GM18951 (cell line): Measurements from ENCODE around the gene PEX26.
"Not testable (repeated sequence)": the region's sequence is repeated elsewhere in the genome, so short reads cannot be mapped to it uniquely, and the experiment has no call there.

ENCODE experiments used
- POLR2A ChIP-seq: IDR thresholded peaks from 4 replicates; pipeline ENCODE4 v1.6.1; 2011; ENCODE audit warnings: mild to moderate bottlenecking; ENCODE audit not compliant: insufficient read length, insufficient read depth; ENCODE audit errors: extremely low read depth
- in situ Hi-C: fragments of 300-500 bp; cut with MboI; formaldehyde crosslinking; loops from one replicate; pipeline ENCODE4 v1.12.0; 2022; ENCODE audit warnings: low sequenced_read_pairs, mixed read lengths, inconsistent platforms; ENCODE audit not compliant: unreplicated experiment

PEX26 gene

GRCh38 chr22:18114976-18115652 lies 37.3 kb downstream of the PEX26 start:
- in situ Hi-C loops: no loop called here
- TF ChIP-seq POLR2A: no peak

GRCh38 chr22:18115906-18116371 lies 38.1 kb downstream of the PEX26 start:
- no peak for TF ChIP-seq POLR2A
- in situ Hi-C loops: no loop called here

GRCh38 chr22:18116634-18117033 lies 38.8 kb downstream of the PEX26 start:
- in situ Hi-C loops: no loop called here
- TF ChIP-seq POLR2A: no peak

DNA sequence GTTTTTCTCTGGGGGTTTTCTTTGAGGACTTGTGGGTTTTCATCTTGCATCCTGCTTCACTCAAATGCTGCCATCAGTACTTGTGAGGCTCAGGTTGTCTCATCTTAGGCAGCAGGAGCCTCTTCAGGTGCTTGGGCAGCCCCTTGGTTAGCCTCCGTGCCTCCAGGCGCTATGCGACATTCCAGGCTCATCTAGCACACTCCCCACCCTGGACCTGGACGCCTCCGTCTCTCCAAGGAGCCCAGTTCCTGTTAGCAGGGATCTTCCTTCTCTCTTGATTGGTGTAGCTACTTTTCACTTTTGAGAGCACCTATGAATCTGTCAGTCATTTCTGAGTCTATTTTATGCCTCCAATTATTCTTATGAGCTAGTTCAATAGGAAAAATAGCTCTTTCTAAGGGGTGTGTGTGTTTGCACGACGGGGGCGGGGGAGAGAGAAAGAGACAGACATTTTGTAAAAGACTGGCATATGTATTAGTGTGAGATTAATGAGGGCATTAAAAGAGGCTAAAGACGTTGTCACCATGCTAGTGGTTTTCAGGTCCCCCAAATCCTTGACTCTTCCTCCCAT lies 40.6 kb downstream of the PEX26 start:
- in situ Hi-C loops: no loop called here
- no peak for TF ChIP-seq POLR2A

DNA sequence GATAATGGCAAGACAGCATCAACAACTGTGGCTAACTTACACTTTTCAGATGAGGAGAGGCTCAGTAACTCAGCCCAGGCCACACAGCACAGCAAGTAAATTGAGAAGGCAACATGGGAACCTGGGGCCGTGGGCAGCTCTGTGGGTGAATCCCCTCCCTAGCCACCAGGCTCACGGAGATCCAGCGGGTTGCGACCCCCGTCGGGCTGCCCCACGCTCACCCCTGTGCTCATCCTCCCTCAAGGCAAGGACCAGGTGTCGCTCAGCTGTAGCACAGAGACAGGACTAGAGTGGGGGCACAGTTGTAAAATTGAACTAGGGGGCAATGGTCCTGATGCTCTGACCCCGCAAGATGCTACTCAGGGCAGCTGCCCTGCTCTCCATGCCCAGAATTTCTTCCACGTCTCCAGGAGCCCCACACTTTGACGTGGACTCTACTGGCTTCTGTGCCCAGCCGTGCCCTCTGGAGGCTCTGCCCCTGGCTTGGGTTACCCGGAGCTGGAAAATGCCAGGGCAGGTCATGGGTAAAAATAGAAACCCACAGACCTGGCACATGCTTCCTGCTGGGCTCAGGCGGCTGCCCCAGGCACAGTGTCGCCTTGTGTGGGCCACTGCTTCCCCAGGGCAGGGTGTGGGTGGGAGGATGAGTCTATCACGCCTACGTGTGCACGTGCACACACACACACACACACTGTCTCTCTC lies 41.8 kb downstream of the PEX26 start:
- no peak for TF ChIP-seq POLR2A
- in situ Hi-C loops: no loop called here

GRCh38 chr22:18120857-18121256 lies 43.1 kb downstream of the PEX26 start:
- TF ChIP-seq POLR2A: no peak
- in situ Hi-C loops: no loop called here

GRCh38 chr22:18121506-18121905 lies 43.7 kb downstream of the PEX26 start:
- in situ Hi-C loops: no loop called here
- TF ChIP-seq POLR2A: no peak

GRCh38 chr22:18121954-18122554 lies 44.3 kb downstream of the PEX26 start:
- TF ChIP-seq POLR2A: no peak
- in situ Hi-C loops: no loop called here

GRCh38 chr22:18123476-18124025 lies 45.8 kb downstream of the PEX26 start:
- in situ Hi-C loops: not testable (repeated sequence)

DNA sequence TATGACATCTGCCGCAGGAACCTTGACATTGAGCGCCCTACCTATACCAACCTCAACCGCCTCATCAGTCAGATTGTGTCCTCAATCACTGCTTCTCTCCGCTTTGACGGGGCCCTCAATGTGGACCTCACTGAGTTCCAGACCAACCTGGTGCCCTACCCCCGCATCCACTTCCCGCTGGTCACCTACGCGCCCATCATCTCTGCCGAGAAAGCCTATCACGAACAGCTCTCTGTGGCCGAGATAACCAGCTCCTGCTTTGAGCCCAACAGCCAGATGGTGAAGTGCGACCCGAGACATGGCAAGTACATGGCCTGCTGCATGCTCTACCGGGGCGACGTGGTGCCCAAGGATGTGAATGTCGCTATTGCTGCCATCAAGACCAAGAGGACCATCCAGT lies 48.8 kb downstream of the PEX26 start:
- no peak for TF ChIP-seq POLR2A
- in situ Hi-C loops: no loop called here

- in situ Hi-C loops: no loop called here
- TF ChIP-seq POLR2A: no peak
Observed at GRCh38 chr22:18130018-18130417, 52.2 kb downstream of the PEX26 start.

DNA sequence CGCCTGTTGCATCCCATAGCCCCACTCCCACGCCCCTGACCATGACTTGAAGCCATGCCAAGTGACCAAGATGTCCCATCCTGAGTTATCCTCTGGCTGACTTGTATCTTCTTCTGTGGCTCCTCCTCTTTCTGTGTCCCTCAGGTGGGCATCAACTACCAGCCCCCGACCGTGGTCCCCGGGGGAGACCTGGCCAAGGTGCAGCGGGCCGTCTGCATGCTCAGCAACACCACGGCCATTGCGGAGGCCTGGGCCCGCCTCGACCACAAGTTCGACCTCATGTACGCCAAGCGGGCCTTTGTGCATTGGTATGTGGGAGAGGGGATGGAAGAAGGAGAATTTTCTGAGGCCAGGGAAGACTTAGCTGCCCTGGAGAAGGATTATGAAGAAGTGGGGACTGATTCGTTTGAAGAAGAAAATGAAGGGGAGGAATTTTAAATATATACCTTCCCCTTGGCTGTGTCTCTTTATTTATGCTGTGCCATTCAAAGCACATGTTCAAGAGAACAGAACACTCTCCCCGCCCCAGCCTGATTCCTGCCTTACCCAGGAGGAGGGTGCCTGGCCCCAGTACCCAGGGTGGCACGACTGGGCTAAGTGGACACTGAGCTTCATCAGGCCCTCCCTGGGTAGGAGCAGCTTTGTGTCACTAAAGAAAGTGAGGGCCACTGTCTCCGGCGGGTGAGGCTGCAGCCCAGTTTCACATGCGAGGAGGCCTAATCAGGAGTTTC lies 53.1 kb downstream of the PEX26 start:
- no peak for TF ChIP-seq POLR2A

DNA sequence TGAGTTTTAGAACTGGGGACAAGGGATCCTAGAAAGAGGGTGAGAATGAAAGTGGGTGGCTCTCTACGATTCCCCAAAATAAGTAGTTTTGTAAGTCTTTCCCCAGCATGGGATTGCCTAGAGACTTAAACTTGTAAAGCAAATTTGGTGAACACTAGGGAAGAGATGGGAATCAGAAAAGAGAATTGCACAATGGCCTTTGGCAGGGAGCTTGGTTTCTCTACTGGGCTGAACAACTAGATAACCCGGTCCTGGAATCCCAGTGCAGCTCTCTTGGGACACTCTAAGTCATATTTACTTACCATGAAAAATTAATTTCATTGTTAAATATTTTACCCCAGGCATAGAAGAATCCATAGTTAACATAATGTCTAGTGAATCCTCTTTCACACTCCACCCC lies 55.7 kb downstream of the PEX26 start:
- in situ Hi-C loops: no loop called here
- no peak for TF ChIP-seq POLR2A

More for the DNA sequence above, 53.1 kb downstream of the PEX26 start:
- in situ Hi-C loops: no loop called here
